Neural cell (in vitro differentiated cells): ENCODE data around the gene GNB1. TPM values are rescaled to one million over a fixed set of nuclear protein-coding genes. Genes with fewer than 3 reads are reported as not detected.
"Not testable (repeated sequence)": the region's sequence is repeated elsewhere in the genome, so short reads cannot be mapped to it uniquely, and the experiment has no call there.

Experiments used
- H2AFZ ChIP-seq: fragments of 200-600, 300-800 bp; sonication (generic), shearing (Covaris generic); 2 replicates; pipeline ENCODE4 v1.6.0; 2014; ENCODE audit warnings: low read depth, mild to moderate bottlenecking, antibody characterized with exemption, low read length, moderate library complexity
- H3F3A ChIP-seq: fragments of 200-600 bp; shearing (Covaris generic); 2 replicates; pipeline ENCODE4 v1.6.1; 2016; ENCODE audit warnings: mild to moderate bottlenecking, moderate library complexity, mixed read lengths, antibody characterized with exemption, low read length; ENCODE audit not compliant: insufficient read depth, poor library complexity, severe bottlenecking
- H3K27ac ChIP-seq: fragments of 200-600, 300-800 bp; sonication (generic), shearing (Covaris generic); 2 replicates; pipeline ENCODE4 v1.5.1; 2014; ENCODE audit warnings: mild to moderate bottlenecking, low read length, moderate library complexity
- H3K27me3 ChIP-seq: fragments of 300-800, 200-600 bp; sonication (generic), shearing (Covaris generic); 2 replicates; pipeline ENCODE4 v1.6.0; 2014; ENCODE audit warnings: mild to moderate bottlenecking, low read depth, low read length, moderate library complexity; ENCODE audit not compliant: insufficient read depth
- H3K36me3 ChIP-seq: fragments of 300-800, 200-600 bp; sonication (generic), shearing (Covaris generic); 2 replicates; pipeline ENCODE4 v1.5.1; 2014; ENCODE audit warnings: mild to moderate bottlenecking, antibody characterized with exemption, low read length, moderate library complexity; ENCODE audit not compliant: insufficient read depth
- H3K4me2 ChIP-seq: fragments of 300-800, 200-600 bp; sonication (generic), shearing (Covaris generic); 2 replicates; pipeline ENCODE4 v1.6.0; 2014; ENCODE audit warnings: mild to moderate bottlenecking, low read length
- H3K4me3 ChIP-seq: fragments of 300-800, 200-600 bp; sonication (generic), shearing (Covaris generic); 2 replicates; pipeline ENCODE4 v1.5.1; 2014; ENCODE audit warnings: mild to moderate bottlenecking, low read length, moderate library complexity
- H3K79me2 ChIP-seq: fragments of 200-600 bp; shearing (Covaris generic); replicated peaks from 2 replicates; pipeline ENCODE4 v1.6.0; 2014; ENCODE audit warnings: mild to moderate bottlenecking, low read length, moderate library complexity; ENCODE audit not compliant: insufficient read depth
- H3K9ac ChIP-seq: fragments of 300-800, 200-600 bp; sonication (generic), shearing (Covaris generic); 2 replicates; pipeline ENCODE4 v1.6.1; 2016; ENCODE audit warnings: mild to moderate bottlenecking, low read length, mixed read lengths
- H3K9me2 ChIP-seq: fragments of 200-600 bp; shearing (Covaris generic); 2 replicates; pipeline ENCODE4 v1.6.1; 2016; ENCODE audit warnings: mild to moderate bottlenecking, low read length, mixed read lengths; ENCODE audit not compliant: insufficient read depth
- H3K9me3 ChIP-seq: fragments of 200-600, 300-800 bp; sonication (generic), shearing (Covaris generic); 2 replicates; pipeline ENCODE4 v1.6.1; 2016; ENCODE audit warnings: mild to moderate bottlenecking, mixed run types, low read length, moderate library complexity, mixed read lengths
- H4K20me1 ChIP-seq: fragments of 200-600 bp; shearing (Covaris generic); 2 replicates; pipeline ENCODE4 v1.6.1; 2016; ENCODE audit warnings: mild to moderate bottlenecking, mixed run types; ENCODE audit not compliant: insufficient read depth
- EP300 ChIP-seq: fragments of 450-650 bp; conservative IDR thresholded peaks from 2 replicates; pipeline ENCODE4 v1.6.1; 2014; ENCODE audit warnings: antibody characterized with exemption, mild to moderate bottlenecking, moderate library complexity; ENCODE audit not compliant: poor library complexity, severe bottlenecking
- EZH2 ChIP-seq: fragments of 200-600, 300-800 bp; shearing (Covaris generic), sonication (generic); IDR thresholded peaks from 2 replicates; pipeline ENCODE4 v1.6.1; 2014; ENCODE audit warnings: antibody characterized with exemption, low read length, borderline replicate concordance, mild to moderate bottlenecking; ENCODE audit not compliant: insufficient read depth, poor library complexity, severe bottlenecking
- MXI1 ChIP-seq: fragments of 450-650 bp; conservative IDR thresholded peaks from 2 replicates; pipeline ENCODE4 v1.6.1; 2014; ENCODE audit warnings: antibody characterized with exemption, mild to moderate bottlenecking; ENCODE audit not compliant: poor library complexity, severe bottlenecking
- POLR2AphosphoS5 ChIP-seq: IDR thresholded peaks from 2 replicates; pipeline ENCODE4 v1.6.1; 2012
- RAD21 ChIP-seq: fragments of 450-650 bp; conservative IDR thresholded peaks from 2 replicates; pipeline ENCODE4 v1.6.1; 2014; ENCODE audit warnings: antibody characterized with exemption, mild to moderate bottlenecking, moderate library complexity
- REST ChIP-seq: IDR thresholded peaks from 2 replicates; pipeline ENCODE4 v1.6.1; 2012; ENCODE audit warnings: borderline replicate concordance
- SMC3 ChIP-seq: fragments of 450-650 bp; conservative IDR thresholded peaks from 2 replicates; pipeline ENCODE4 v1.6.1; 2014; ENCODE audit warnings: antibody characterized with exemption, mild to moderate bottlenecking, moderate library complexity; ENCODE audit not compliant: poor library complexity
- TAF1 ChIP-seq: IDR thresholded peaks from 2 replicates; pipeline ENCODE4 v1.6.1; 2012; ENCODE audit warnings: low read depth
- polyA plus RNA-seq: library from polyadenylated mRNA; depleted of rRNA; stranded (reverse); fragments of >200 nt; gene quantifications from 2 replicates; pipeline ENCODE4 v1.2.3, GENCODE V29; 2014
- TF ChIP-seq, protein P1 (sequence below): fragments of 450-650 bp; IDR thresholded peaks from 2 replicates; pipeline ENCODE4 v1.5.1; 2014; ENCODE audit warnings: antibody characterized with exemption, mild to moderate bottlenecking, moderate library complexity; ENCODE audit not compliant: poor library complexity, severe bottlenecking

GNB1 gene
- polyA plus RNA-seq, 1 donor from 2014 or later, result 325 TPM

- Histone ChIP-seq H3K27me3 (no peaks in the 10 kb centered on the region), H3K4me2 (peak overlapping the region; percentile 11), H3K36me3 (no peaks in the 10 kb centered on the region), H3F3A (no peaks in the 10 kb centered on the region), H4K20me1 (peaks cover 67% of the 10 kb centered on the region), H3K9me3 (no peaks in the 10 kb centered on the region), H2AFZ (no peak overlapping the region), H3K9me2 (no peaks in the 10 kb centered on the region), H3K79me2 (peaks cover 80% of the 10 kb centered on the region), H3K4me3 (peak overlapping the region; percentile 38), H3K9ac (no peak overlapping the region), H3K27ac (peak overlapping the region; percentile 50)
- TF ChIP-seq REST, result no peak
- TF ChIP-seq RAD21, result peak; percentile 12
- no peak for TF ChIP-seq SMC3
- TF ChIP-seq, protein P1, sequence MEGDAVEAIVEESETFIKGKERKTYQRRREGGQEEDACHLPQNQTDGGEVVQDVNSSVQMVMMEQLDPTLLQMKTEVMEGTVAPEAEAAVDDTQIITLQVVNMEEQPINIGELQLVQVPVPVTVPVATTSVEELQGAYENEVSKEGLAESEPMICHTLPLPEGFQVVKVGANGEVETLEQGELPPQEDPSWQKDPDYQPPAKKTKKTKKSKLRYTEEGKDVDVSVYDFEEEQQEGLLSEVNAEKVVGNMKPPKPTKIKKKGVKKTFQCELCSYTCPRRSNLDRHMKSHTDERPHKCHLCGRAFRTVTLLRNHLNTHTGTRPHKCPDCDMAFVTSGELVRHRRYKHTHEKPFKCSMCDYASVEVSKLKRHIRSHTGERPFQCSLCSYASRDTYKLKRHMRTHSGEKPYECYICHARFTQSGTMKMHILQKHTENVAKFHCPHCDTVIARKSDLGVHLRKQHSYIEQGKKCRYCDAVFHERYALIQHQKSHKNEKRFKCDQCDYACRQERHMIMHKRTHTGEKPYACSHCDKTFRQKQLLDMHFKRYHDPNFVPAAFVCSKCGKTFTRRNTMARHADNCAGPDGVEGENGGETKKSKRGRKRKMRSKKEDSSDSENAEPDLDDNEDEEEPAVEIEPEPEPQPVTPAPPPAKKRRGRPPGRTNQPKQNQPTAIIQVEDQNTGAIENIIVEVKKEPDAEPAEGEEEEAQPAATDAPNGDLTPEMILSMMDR, result no peak
- no peak for TF ChIP-seq TAF1
- TF ChIP-seq MXI1, result peak; percentile 44
- no peak for TF ChIP-seq EZH2
- TF ChIP-seq POLR2AphosphoS5, result peak; percentile 44
- TF ChIP-seq EP300, result peak; percentile 68
These were observed 33.7 kb downstream of the GNB1 start for GRCh38 chr1:1857096-1857703.

DNA sequence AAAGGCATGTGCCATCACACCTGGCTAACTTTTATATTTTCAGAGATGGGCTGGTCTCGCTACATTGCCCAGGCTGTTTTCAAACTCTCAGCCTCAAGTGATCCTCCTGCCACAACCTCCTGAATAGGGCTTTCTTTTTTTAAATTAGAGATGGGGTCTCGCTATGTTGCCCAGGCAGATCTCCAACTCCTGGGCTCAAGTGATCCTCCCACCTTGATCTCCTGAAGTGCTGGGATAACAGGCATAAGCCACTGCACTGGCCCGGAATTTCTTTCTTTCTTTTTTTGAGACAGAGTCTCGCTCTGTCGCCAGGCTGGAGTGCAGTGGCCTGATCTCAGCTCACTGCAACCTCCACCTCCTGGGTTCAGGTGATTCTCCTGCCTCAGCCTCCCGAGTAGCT, 34.7 kb downstream of the GNB1 start:
- H3K9me3 ChIP-seq, H3K9ac ChIP-seq, H3K36me3 ChIP-seq, H2AFZ ChIP-seq, H3K27ac ChIP-seq, H3F3A ChIP-seq, H3K9me2 ChIP-seq, H3K4me3 ChIP-seq, H3K27me3 ChIP-seq, H3K4me2 ChIP-seq: not testable (repeated sequence)
- Histone ChIP-seq H4K20me1 (peaks cover 60% of the 10 kb centered on the region), H3K79me2 (peaks cover 79% of the 10 kb centered on the region)
